Lower leg skin (tissue), 3 donors: Measurements from ENCODE around the gene CLNS1A.

Experiments used
- CTCF ChIP-seq, 3 donors: fragments of 450-650 bp; IDR thresholded peaks; one replicate each; pipeline ENCODE4 v1.5.1; 2016; ENCODE audit warnings: antibody characterized with exemption in 3 of 3, mild to moderate bottlenecking in 3 of 3, moderate library complexity in 2 of 3
- POLR2A ChIP-seq, 2 donors: fragments of 450-650 bp; IDR thresholded peaks; one replicate each; pipeline ENCODE4 v1.6.1; 2016 to 2017; ENCODE audit warnings: antibody characterized with exemption in 2 of 2, mild to moderate bottlenecking in 1 of 2, moderate library complexity in 1 of 2

DNA sequence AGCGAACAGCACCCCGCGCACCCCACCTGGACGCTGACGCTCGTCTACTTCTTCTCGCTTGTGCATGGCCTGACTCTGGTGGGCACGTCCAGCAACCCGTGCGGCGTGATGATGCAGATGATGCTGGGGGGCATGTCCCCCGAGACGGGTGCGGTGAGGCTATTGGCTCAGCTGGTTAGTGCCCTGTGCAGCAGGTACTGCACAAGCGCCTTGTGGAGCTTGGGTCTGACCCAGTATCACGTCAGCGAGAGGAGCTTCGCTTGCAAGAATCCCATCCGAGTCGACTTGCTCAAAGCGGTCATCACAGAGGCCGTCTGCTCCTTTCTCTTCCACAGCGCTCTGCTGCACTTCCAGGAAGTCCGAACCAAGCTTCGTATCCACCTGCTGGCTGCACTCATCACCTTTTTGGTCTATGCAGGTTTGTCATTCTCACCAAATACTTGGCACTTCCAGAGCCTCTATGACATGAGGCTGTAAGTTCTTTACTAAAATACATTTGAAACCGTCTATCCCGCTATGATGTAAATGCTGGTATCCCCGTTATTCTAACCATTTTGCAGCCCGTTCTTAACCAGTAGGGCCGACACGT, 47.3 kb downstream of the CLNS1A start:
- TF ChIP-seq CTCF (IDR thresholded peaks at IDR 0.05) (no peak), POLR2A (IDR thresholded peaks at IDR 0.05) (no peak)
